GM23248 (cell line): Measurements from ENCODE around the gene ACIN1.

Source experiments
- EZH2 ChIP-seq: fragments of 200-600 bp; sonication (generic); IDR thresholded peaks from 2 replicates; pipeline ENCODE4 v1.6.1; 2018; ENCODE audit warnings: antibody characterized with exemption, mild to moderate bottlenecking; ENCODE audit not compliant: insufficient read depth, poor library complexity, severe bottlenecking
- EZH2phosphoT487 ChIP-seq: fragments of 200-600 bp; sonication (generic); IDR thresholded peaks from 2 replicates; pipeline ENCODE4 v1.6.1; 2018; ENCODE audit warnings: antibody characterized with exemption, moderate library complexity, mild to moderate bottlenecking, low read depth; ENCODE audit not compliant: insufficient read depth

DNA sequence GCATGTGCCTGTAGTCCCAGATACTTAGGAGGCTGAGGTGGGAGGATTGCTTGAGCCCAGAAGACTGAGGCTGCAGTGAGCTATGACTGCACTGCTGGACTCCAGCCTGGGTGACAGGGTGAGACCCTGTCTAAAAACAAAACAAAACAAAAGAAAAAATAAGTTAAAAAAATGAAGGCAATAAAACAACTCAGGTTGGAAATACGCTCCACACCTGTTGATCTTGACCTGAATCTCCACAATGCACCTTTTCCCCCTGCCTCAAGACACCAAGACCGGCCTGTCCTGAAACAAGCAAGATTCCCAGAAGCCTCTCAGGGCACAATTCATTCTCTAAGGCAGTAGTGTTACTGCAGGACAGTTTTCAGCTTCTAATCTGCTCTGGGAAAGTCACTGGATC, 44.9 kb upstream of the ACIN1 start:
- no peak for TF ChIP-seq EZH2phosphoT487
- no peak for TF ChIP-seq EZH2
